Endothelial cell of umbilical vein (primary cell): ENCODE results near the gene VMP1. TPM values are rescaled to one million over a fixed set of nuclear protein-coding genes. Genes with fewer than 3 reads are reported as not detected.

Source experiments
- BruUV-seq: library from RNA; stranded (reverse); fragments of 400-500 nt; replicated peaks from 2 replicates; lab custom pipeline; 2021; lab: Mats Ljungman, UMichigan
- CTCF ChIA-PET: fragments of 300-600, 350-600 bp; sonication (Branson Sonifier 250); formaldehyde crosslinking; loops from one replicate; lab custom pipeline; 2021; ENCODE audit warnings: antibody characterized with exemption, inconsistent platforms; lab: Charles Lee
- POLR2A ChIA-PET: fragments of 300-600, 350-600 bp; sonication (Branson Sonifier 250); formaldehyde crosslinking; loops from one replicate; lab custom pipeline; 2021; ENCODE audit warnings: antibody characterized with exemption, inconsistent platforms; lab: Charles Lee
- DNase-seq: peaks from one replicate; pipeline ENCODE4 v3.0.0-alpha.2; 2011; ENCODE audit warnings: low read depth, low spot score
- FAIRE-seq: peaks from 2 replicates; lab custom pipeline; 2011; peaks lifted over from hg19 to GRCh38; lab: Jason Lieb, UNC
- H2AFZ ChIP-seq: 2 replicates; pipeline ENCODE4 v1.6.0; 2012; ENCODE audit warnings: low read depth, low read length, control low read depth, inconsistent platforms
- H3K27ac ChIP-seq: 2 replicates; pipeline ENCODE4 v1.5.1; 2011; ENCODE audit warnings: low read depth, mild to moderate bottlenecking, control low read depth, low read length, moderate library complexity; ENCODE audit not compliant: insufficient read depth
- H3K27me3 ChIP-seq, 2 experiments: 2 replicates each; pipeline versions ENCODE4 v1.6.0 to v1.6.1; 2011; ENCODE audit warnings: low read length in 2 of 2, mixed read lengths in 1 of 2; ENCODE audit not compliant: control insufficient read depth in 2 of 2, insufficient read depth in 2 of 2
- H3K36me3 ChIP-seq, 2 experiments: 2 replicates in 1 of 2; 3 replicates in 1 of 2; pipeline ENCODE4 v1.5.1; 2011; ENCODE audit warnings: low read length in 2 of 2, mild to moderate bottlenecking in 1 of 2, moderate library complexity in 1 of 2; ENCODE audit not compliant: control insufficient read depth in 2 of 2, insufficient read depth in 2 of 2; ENCODE audit errors: extremely low read depth in 1 of 2
- H3K4me1 ChIP-seq: 3 replicates; pipeline ENCODE4 v1.5.1; 2011; ENCODE audit warnings: mild to moderate bottlenecking, low read length; ENCODE audit not compliant: control insufficient read depth, insufficient read depth; ENCODE audit errors: extremely low read depth
- H3K4me2 ChIP-seq: 2 replicates; pipeline ENCODE4 v1.6.1; 2011; ENCODE audit warnings: low read length, control low read depth, mixed read lengths; ENCODE audit not compliant: insufficient read depth
- H3K4me3 ChIP-seq, 3 experiments: fragments of 200-600 bp in 1 of 3; sonication (generic), shearing (Covaris generic) in 1 of 3; replicated peaks in 1 of 3; 2 replicates each; pipeline ENCODE4 v1.5.1; 2011 to 2016; ENCODE audit warnings: control low read depth in 3 of 3, low read length in 3 of 3, mild to moderate bottlenecking in 2 of 3, inconsistent platforms in 1 of 3, low read depth in 1 of 3, moderate library complexity in 1 of 3; ENCODE audit not compliant: insufficient read depth in 1 of 3
- H3K79me2 ChIP-seq: 2 replicates; pipeline ENCODE4 v1.6.0; 2012; ENCODE audit warnings: low read length, inconsistent platforms; ENCODE audit not compliant: control insufficient read depth, insufficient read depth
- H3K9ac ChIP-seq: replicated peaks from 2 replicates; pipeline ENCODE3; 2011; ENCODE audit warnings: low read length, control low read depth; ENCODE audit not compliant: insufficient read depth; ENCODE audit errors: extremely low read depth
- H3K9me1 ChIP-seq: replicated peaks from 3 replicates; pipeline ENCODE4 v1.6.0; 2011; ENCODE audit warnings: mild to moderate bottlenecking, low read length; ENCODE audit not compliant: control insufficient read depth, insufficient read depth; ENCODE audit errors: extremely low read depth
- H3K9me3 ChIP-seq: replicated peaks from 2 replicates; pipeline ENCODE4 v1.5.1; 2012; ENCODE audit warnings: low read length, inconsistent platforms; ENCODE audit not compliant: control insufficient read depth, insufficient read depth
- H4K20me1 ChIP-seq: replicated peaks from 2 replicates; pipeline ENCODE3; 2011; ENCODE audit warnings: mild to moderate bottlenecking, low read length; ENCODE audit not compliant: control insufficient read depth, insufficient read depth; ENCODE audit errors: extremely low read depth
- CTCF ChIP-seq, 2 donors: IDR thresholded peaks; 1 replicate in 1 of 2; 2 replicates in 1 of 2; pipeline ENCODE4 v1.5.1; 2011; ENCODE audit warnings: low read length in 2 of 2, mild to moderate bottlenecking in 2 of 2, moderate library complexity in 2 of 2, control low read depth in 1 of 2, inconsistent platforms in 1 of 2, low read depth in 1 of 2; ENCODE audit not compliant: insufficient read depth in 1 of 2; ENCODE audit errors: extremely low read depth in 1 of 2
- FOS ChIP-seq: IDR thresholded peaks from 2 replicates; pipeline ENCODE4 v1.6.1; 2011; ENCODE audit warnings: mild to moderate bottlenecking, low read length, moderate library complexity, borderline replicate concordance; ENCODE audit not compliant: insufficient read depth
- GATA2 ChIP-seq: IDR thresholded peaks from 2 replicates; pipeline ENCODE4 v1.7.0; 2011; ENCODE audit warnings: low read depth, mild to moderate bottlenecking, moderate library complexity, mixed read lengths, low read length; ENCODE audit not compliant: insufficient read length, insufficient read depth
- JUN ChIP-seq: IDR thresholded peaks from 2 replicates; pipeline ENCODE4 v1.6.1; 2011; ENCODE audit warnings: borderline replicate concordance, low read depth; ENCODE audit not compliant: insufficient read length, insufficient read depth
- MAX ChIP-seq: IDR thresholded peaks from 2 replicates; pipeline ENCODE4 v1.6.1; 2011; ENCODE audit not compliant: insufficient read depth, insufficient read length
- dilution Hi-C: fragments of 300-500 bp; cut with MboI; formaldehyde crosslinking; loops from one replicate; pipeline ENCODE4 v1.15.0; 2019; ENCODE audit warnings: low sequenced_read_pairs; ENCODE audit not compliant: extremely low pct_ligation_motif_present
- intact Hi-C: fragments of 100-400 bp; cut with micrococcal nuclease; formaldehyde crosslinking; loops from one replicate; pipeline ENCODE4 v1.10.0; 2022
- polyA plus RNA-seq, 4 experiments: library from polyadenylated mRNA; depleted of rRNA in 3 of 4; stranded (reverse) in 3 of 4; unstranded in 1 of 4; fragments of >200 nt; gene quantifications; 2 replicates each; pipeline versions ENCODE4 v1.2.1 to v1.2.3, GENCODE V29; 2011 to 2012; ENCODE audit warnings: missing spikeins in 1 of 4
- total RNA-seq: library from RNA; stranded (reverse); gene quantifications from 2 replicates; pipeline ENCODE4 v1.2.3, GENCODE V29; 2021

Gene VMP1
- total and polyA plus RNA-seq, 2 donors (not counting 3 experiments of a cell fraction or from before 2014, with no cell fraction given): 138 to 270 TPM

- POLR2A ChIA-PET: interaction anchor here (0.8 to 1.3 kb wide), 4 partner anchors 9 to 80 kb away, joined by 3 to 18 read pairs (median 4); no protein-coding TSS in a partner anchor
- dilution Hi-C loops (no loop called here), intact Hi-C loops (no loop called here)
- TF ChIP-seq JUN: no peak
- no peak for TF ChIP-seq CTCF (IDR thresholded peaks at IDR 0.05; ENCODE audit: extremely low read depth in 1 of 2, insufficient read depth in 1 of 2, low read depth in 1 of 2, low read length in 2 of 2)
- TF ChIP-seq FOS: peak; percentile 1
- TF ChIP-seq GATA2: no peak
- no peak for TF ChIP-seq MAX
- Histone ChIP-seq H3K79me2 (peaks cover 23% of the 10 kb centered on the region), H3K4me3 (no peak overlapping the region), H3K9me1 (no peaks in the 10 kb centered on the region), H3K4me1 (peaks cover 61% of the 10 kb centered on the region), H4K20me1 (no peaks in the 10 kb centered on the region), H3K27ac (peak overlapping the region; percentile 78), H3K4me2 (peak overlapping the region; percentile 26), H3K9me3 (no peaks in the 10 kb centered on the region), H2AFZ (no peak overlapping the region), H3K36me3 (no peaks in the 10 kb centered on the region), H3K9ac (peak overlapping the region; percentile 72), H3K27me3 (no peaks in the 10 kb centered on the region)
- DNase-seq (no peak), FAIRE-seq (no peak)
- BruUV-seq: TSS peak; percentile 2
- CTCF ChIA-PET: interaction anchor here (2.3 to 3.3 kb wide), 3 partner anchors 8 to 97 kb away, joined by 9 to 11 read pairs (median 9); no protein-coding TSS in a partner anchor
Observed at GRCh38 chr17:59762824-59763374, 55.4 kb downstream of the VMP1 start.
